HCT116 (cell line): ENCODE results near the gene DQX1.

Experiments
- EGR1 ChIP-seq: IDR thresholded peaks from 2 replicates; pipeline ENCODE4 v1.6.1; 2012; ENCODE audit warnings: low read depth
- ELF1 ChIP-seq: IDR thresholded peaks from 2 replicates; pipeline ENCODE4 v1.6.1; 2012; ENCODE audit warnings: low read depth, borderline replicate concordance
- EZH2 ChIP-seq: fragments of 200-600 bp; sonication (generic); IDR thresholded peaks from 2 replicates; pipeline ENCODE4 v1.6.1; 2017; ENCODE audit warnings: antibody characterized with exemption, mixed run types
- EZH2phosphoT487 ChIP-seq: fragments of 200-600 bp; IDR thresholded peaks from 2 replicates; pipeline ENCODE4 v1.6.1; 2018; ENCODE audit warnings: antibody characterized with exemption, borderline replicate concordance
- POLR2A ChIP-seq: IDR thresholded peaks from 2 replicates; pipeline ENCODE4 v1.7.0; 2011; ENCODE audit warnings: borderline replicate concordance; ENCODE audit not compliant: insufficient read depth, insufficient read length; ENCODE audit errors: extremely low read depth
- POLR2AphosphoS5 ChIP-seq: IDR thresholded peaks from 2 replicates; pipeline ENCODE4 v1.6.1; 2011; ENCODE audit warnings: mild to moderate bottlenecking, low read depth, low read length, moderate library complexity
- SP1 ChIP-seq: IDR thresholded peaks from 2 replicates; pipeline ENCODE4 v1.6.1; 2012; ENCODE audit warnings: low read depth
- TCF7L2 ChIP-seq: IDR thresholded peaks from 2 replicates; pipeline ENCODE4 v1.7.0; 2011; ENCODE audit warnings: borderline replicate concordance, inconsistent platforms; ENCODE audit not compliant: insufficient read depth, insufficient read length; ENCODE audit errors: extremely low read depth
- YY1 ChIP-seq: IDR thresholded peaks from 2 replicates; pipeline ENCODE4 v1.6.1; 2011; ENCODE audit warnings: low read length, low read depth, moderate library complexity, mild to moderate bottlenecking; ENCODE audit not compliant: insufficient replicate concordance; ENCODE audit errors: extremely low read depth
- TF ChIP-seq, protein P1 (sequence below), 3 experiments: fragments of 200-600 bp in 1 of 3; sonication (generic) in 1 of 3; IDR thresholded peaks in 2 of 3; conservative IDR thresholded peaks in 1 of 3; 2 replicates each; pipeline ENCODE4 v1.5.1; 2012 to 2017; ENCODE audit warnings: low read depth in 2 of 3, low read length in 2 of 3, antibody characterized with exemption in 1 of 3, borderline replicate concordance in 1 of 3, control low read depth in 1 of 3, mild to moderate bottlenecking in 1 of 3, mixed read lengths in 1 of 3, mixed run types in 1 of 3, moderate library complexity in 1 of 3; ENCODE audit not compliant: insufficient read depth in 1 of 3
- TF ChIP-seq, protein P2 (sequence below): IDR thresholded peaks from 2 replicates; pipeline ENCODE4 v1.6.1; 2012; ENCODE audit warnings: low read depth
- TF ChIP-seq, protein P3 (sequence below): IDR thresholded peaks from 2 replicates; pipeline ENCODE4 v1.6.1; 2012
- TF ChIP-seq, protein P4 (sequence below): IDR thresholded peaks from 2 replicates; pipeline ENCODE4 v1.6.1; 2011; ENCODE audit warnings: mild to moderate bottlenecking, low read length, moderate library complexity; ENCODE audit not compliant: insufficient replicate concordance; ENCODE audit errors: extremely low read depth

DNA sequence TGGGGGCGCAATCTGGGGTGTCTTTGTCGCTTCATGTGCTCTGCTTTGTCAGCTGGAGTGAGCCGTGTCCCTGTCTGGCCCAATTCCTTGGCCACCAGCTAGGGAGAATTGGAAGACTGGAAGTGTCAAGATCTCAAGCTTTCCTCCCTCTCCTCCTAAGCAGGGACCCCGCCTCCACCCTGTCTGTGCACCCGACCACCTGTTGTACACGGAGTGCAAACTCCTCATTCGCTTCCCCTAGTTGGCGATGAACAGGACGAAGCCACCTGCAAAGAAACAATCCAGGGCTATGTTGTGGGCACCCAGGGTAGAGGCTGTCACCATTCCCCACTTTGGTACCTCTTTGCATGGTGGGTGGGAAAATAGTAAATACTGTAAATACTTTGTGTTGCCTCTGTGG, 1.7 kb upstream of the DQX1 start:
- TF ChIP-seq, protein P1, sequence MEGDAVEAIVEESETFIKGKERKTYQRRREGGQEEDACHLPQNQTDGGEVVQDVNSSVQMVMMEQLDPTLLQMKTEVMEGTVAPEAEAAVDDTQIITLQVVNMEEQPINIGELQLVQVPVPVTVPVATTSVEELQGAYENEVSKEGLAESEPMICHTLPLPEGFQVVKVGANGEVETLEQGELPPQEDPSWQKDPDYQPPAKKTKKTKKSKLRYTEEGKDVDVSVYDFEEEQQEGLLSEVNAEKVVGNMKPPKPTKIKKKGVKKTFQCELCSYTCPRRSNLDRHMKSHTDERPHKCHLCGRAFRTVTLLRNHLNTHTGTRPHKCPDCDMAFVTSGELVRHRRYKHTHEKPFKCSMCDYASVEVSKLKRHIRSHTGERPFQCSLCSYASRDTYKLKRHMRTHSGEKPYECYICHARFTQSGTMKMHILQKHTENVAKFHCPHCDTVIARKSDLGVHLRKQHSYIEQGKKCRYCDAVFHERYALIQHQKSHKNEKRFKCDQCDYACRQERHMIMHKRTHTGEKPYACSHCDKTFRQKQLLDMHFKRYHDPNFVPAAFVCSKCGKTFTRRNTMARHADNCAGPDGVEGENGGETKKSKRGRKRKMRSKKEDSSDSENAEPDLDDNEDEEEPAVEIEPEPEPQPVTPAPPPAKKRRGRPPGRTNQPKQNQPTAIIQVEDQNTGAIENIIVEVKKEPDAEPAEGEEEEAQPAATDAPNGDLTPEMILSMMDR (IDR thresholded peaks at IDR 0.05 in 2 of 3, conservative IDR thresholded peaks at IDR 0.05 in 1 of 3; ENCODE audit: borderline replicate concordance in 1 of 3, insufficient read depth in 1 of 3, low read depth in 2 of 3, low read length in 2 of 3) = no peak
- TF ChIP-seq EZH2phosphoT487 (no peak), POLR2A (no peak), ELF1 (no peak), TCF7L2 (no peak), POLR2AphosphoS5 (no peak), EZH2 (no peak), EGR1 (no peak), SP1 (no peak), YY1 (no peak)
- TF ChIP-seq, protein P2, sequence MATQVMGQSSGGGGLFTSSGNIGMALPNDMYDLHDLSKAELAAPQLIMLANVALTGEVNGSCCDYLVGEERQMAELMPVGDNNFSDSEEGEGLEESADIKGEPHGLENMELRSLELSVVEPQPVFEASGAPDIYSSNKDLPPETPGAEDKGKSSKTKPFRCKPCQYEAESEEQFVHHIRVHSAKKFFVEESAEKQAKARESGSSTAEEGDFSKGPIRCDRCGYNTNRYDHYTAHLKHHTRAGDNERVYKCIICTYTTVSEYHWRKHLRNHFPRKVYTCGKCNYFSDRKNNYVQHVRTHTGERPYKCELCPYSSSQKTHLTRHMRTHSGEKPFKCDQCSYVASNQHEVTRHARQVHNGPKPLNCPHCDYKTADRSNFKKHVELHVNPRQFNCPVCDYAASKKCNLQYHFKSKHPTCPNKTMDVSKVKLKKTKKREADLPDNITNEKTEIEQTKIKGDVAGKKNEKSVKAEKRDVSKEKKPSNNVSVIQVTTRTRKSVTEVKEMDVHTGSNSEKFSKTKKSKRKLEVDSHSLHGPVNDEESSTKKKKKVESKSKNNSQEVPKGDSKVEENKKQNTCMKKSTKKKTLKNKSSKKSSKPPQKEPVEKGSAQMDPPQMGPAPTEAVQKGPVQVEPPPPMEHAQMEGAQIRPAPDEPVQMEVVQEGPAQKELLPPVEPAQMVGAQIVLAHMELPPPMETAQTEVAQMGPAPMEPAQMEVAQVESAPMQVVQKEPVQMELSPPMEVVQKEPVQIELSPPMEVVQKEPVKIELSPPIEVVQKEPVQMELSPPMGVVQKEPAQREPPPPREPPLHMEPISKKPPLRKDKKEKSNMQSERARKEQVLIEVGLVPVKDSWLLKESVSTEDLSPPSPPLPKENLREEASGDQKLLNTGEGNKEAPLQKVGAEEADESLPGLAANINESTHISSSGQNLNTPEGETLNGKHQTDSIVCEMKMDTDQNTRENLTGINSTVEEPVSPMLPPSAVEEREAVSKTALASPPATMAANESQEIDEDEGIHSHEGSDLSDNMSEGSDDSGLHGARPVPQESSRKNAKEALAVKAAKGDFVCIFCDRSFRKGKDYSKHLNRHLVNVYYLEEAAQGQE = no peak
- TF ChIP-seq, protein P3, sequence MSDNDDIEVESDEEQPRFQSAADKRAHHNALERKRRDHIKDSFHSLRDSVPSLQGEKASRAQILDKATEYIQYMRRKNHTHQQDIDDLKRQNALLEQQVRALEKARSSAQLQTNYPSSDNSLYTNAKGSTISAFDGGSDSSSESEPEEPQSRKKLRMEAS = no peak
- TF ChIP-seq, protein P4, sequence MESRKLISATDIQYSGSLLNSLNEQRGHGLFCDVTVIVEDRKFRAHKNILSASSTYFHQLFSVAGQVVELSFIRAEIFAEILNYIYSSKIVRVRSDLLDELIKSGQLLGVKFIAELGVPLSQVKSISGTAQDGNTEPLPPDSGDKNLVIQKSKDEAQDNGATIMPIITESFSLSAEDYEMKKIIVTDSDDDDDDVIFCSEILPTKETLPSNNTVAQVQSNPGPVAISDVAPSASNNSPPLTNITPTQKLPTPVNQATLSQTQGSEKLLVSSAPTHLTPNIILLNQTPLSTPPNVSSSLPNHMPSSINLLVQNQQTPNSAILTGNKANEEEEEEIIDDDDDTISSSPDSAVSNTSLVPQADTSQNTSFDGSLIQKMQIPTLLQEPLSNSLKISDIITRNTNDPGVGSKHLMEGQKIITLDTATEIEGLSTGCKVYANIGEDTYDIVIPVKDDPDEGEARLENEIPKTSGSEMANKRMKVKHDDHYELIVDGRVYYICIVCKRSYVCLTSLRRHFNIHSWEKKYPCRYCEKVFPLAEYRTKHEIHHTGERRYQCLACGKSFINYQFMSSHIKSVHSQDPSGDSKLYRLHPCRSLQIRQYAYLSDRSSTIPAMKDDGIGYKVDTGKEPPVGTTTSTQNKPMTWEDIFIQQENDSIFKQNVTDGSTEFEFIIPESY = no peak
